Activated T-cell treated with anti-CD3 and anti-CD28 coated beads for 24 hours (primary cell): ENCODE data around the gene CHRNE.
"Not testable (repeated sequence)": the region's sequence is repeated elsewhere in the genome, so short reads cannot be mapped to it uniquely, and the experiment has no call there.

Experiments
- DNase-seq: peaks from one replicate; pipeline ENCODE4 v3.0.0-alpha.2; 2020; ENCODE audit warnings: low read depth

CHRNE gene

DNA sequence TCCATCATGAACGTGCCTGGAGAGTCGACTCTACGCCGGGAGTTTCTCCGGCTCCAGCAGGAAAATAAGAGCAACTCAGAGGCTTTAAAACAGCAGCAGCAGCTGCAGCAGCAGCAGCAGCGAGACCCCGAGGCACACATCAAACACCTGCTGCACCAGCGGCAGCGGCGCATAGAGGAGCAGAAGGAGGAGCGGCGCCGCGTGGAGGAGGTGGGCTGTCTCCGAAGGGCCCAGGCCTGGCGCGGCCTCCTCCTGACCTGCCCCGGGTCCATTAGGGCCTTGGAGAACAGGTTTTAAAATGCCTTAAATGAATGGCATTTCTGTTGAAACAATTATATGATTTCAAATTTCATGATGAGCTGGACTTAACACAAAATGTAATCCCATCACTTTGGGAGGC, 15.3 kb downstream of the CHRNE start:
- no peak for DNase-seq

DNA sequence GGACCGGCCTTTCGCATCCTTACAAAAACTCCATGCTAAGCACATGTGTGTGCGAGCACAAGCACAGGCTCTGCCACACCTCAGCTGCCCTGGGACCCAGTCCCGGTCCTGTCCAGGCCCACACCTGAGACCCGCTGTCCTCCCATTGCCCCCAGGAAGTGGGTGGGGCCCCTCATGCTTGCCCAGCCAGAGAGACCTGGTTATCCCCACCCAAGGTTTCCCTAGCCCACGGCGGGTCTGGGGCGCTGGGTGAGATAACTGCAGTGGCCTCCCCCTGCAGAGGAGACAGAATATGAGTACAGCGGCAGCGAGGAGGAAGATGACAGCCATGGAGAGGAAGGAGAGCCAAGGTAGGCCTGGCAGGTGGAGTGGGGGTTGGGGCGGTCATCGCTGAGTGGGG, 16.1 kb downstream of the CHRNE start:
- no peak for DNase-seq

DNA sequence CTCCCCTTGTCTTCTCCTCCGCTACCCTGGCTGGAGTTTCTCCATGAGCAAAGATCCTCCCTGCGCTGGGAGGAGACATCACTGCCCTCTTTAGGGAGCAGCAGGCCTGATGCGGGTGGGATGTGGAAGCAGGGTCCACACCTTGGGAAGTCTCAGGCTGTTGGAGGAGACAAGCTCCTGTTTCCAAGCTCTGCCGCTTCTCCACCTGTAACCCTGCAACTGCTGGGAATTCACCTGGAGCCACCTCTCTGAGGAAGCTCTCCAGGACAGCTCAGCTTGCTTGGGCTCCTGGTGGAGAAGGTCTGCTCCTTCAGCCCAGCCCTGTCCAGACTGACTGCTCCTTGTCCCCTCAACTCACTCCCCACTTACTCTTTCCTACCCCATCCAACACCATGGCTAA, 18.4 kb downstream of the CHRNE start:
- no peak for DNase-seq

- peak; percentile 32 for DNase-seq
Observed at GRCh38 chr17:4881761-4882555, 20.9 kb downstream of the CHRNE start.

DNA sequence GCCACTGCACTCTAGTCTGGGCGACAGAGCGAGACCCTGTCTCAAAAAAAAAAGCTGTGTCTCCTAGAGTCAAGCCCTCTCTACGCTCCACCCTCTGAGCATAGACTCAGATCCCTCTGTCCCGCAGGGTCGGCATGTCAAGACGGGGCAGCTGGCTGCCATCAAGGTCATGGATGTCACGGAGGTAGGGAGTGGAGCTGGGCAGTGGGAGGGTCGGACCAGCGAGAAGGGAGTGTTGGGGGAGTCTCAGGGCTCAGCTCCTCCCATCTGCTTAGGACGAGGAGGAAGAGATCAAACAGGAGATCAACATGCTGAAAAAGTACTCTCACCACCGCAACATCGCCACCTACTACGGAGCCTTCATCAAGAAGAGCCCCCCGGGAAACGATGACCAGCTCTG, 22.0 kb downstream of the CHRNE start:
- no peak for DNase-seq

- no peak for DNase-seq
Observed at GRCh38 chr17:4879601-4880000, 23.3 kb downstream of the CHRNE start.

DNA sequence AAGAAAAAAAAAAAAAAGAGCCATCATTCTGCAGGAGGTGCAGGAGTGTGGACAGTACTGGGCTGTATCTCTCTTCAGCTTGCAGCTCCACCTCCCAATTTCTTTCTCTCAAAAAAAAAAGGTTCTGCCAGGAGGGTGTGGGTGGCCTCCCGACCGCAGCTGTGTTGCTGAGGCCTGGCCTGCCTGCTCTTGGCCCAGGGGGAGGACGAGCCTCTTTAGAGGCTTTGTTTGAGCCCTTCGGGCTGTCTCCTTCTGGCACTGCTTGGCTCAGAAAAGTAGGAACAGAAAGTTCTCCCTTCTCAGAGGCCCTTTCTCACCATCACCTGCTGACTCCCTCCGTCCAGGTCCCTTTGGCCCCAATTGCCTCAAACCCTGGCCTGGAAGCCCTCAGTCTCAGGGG, 25.8 kb downstream of the CHRNE start:
- DNase-seq: no peak

DNA sequence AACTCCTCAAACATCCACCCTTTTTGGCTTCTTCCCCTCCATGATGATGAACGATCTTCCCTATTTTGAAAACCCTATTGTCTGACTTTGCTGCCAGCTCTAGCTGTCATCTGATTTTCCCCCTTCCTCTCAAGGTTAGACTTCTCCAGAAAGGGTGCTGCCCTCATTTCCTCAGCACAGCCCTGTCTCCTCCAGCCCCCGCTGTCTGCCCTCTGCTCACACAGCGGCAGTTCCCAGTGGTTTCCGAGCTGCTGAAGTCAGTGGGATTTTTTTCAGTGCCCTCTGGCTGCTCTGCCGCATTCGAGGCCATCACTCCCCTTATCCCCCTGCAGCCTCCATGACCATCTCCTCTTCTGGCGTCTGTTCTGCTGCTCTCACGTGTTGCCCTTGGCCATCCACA, 30.1 kb downstream of the CHRNE start:
- no peak for DNase-seq

- no peak for DNase-seq
Observed at GRCh38 chr17:4870855-4871254, 32.0 kb downstream of the CHRNE start.

- DNase-seq: not testable (repeated sequence)
Observed at GRCh38 chr17:4869058-4869998, 33.6 kb downstream of the CHRNE start.

- DNase-seq: not testable (repeated sequence)
Observed at GRCh38 chr17:4867535-4867934, 35.4 kb downstream of the CHRNE start.

- no peak for DNase-seq
Observed at GRCh38 chr17:4863321-4863720, 39.6 kb downstream of the CHRNE start.

GRCh38 chr17:4862720-4863119, 40.2 kb downstream of the CHRNE start:
- no peak for DNase-seq

- no peak for DNase-seq
Observed at GRCh38 chr17:4861052-4861451, 41.8 kb downstream of the CHRNE start.

DNA sequence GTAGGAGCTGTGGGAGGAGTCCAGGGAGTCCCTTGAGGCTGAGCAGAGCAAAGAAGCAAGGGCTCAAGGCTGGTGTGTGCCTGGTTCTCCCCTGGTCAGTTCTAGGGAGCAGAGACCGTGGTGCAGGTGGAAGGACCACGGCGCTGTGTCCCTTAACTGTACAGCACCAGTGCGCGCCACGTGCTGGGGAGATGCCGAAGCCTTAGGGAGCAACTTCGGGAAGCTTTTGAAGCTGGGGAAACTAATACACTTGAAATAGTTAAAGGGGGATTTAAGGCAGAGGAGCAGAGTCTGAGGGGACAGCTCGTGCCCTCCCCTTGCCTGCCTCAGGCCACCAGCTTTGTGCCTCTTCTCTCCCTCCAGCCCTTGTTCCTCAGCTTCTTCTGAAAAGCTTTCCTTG, 42.2 kb downstream of the CHRNE start:
- no peak for DNase-seq

- no peak for DNase-seq
Observed at GRCh38 chr17:4859816-4860625, 42.9 kb downstream of the CHRNE start.

- DNase-seq: no peak
Observed at GRCh38 chr17:4858882-4859260, 44.0 kb downstream of the CHRNE start.

GRCh38 chr17:4858068-4858881, 44.6 kb downstream of the CHRNE start:
- DNase-seq: no peak

GRCh38 chr17:4857347-4857746, 45.6 kb downstream of the CHRNE start:
- not testable (repeated sequence) for DNase-seq

DNA sequence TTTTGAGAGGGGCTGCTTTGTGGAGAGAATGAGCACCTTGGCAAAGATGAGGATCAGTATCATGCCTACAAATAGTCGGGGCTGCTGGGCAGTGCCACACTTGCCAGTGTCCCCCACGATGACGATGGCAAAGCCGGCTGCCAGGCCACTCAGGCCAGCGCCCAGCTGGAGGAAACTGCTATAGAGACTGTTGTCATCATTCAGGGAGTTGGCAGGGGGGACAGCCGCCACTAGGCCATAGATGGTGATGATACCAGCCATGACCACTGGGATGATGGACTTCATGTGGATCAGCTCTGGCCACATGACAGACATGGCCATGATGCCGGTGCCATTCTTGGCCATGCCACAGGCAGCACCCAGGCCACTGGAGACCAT, 46.0 kb downstream of the CHRNE start:
- DNase-seq: no peak

GRCh38 chr17:4856271-4856936, 46.5 kb downstream of the CHRNE start:
- DNase-seq: no peak
